PC-9 (cell line): ENCODE measurements around the gene UBE2G2.

Experiments
- CTCF ChIP-seq: fragments of 200-600 bp; sonication (generic); conservative IDR thresholded peaks from 2 replicates; pipeline ENCODE4 v1.6.1; 2017; ENCODE audit warnings: mixed run types, antibody characterized with exemption, mild to moderate bottlenecking, moderate library complexity
- EZH2 ChIP-seq: fragments of 200-600 bp; sonication (generic); IDR thresholded peaks from 2 replicates; pipeline ENCODE4 v1.8.0; 2017; ENCODE audit warnings: antibody characterized with exemption, low read depth

- TF ChIP-seq CTCF (no peak), EZH2 (no peak)
Observed at GRCh38 chr21:44750675-44751025, 51.0 kb downstream of the UBE2G2 start.
